ENCODE data around the gene QRICH1. TPM values are rescaled to one million over a fixed set of nuclear protein-coding genes. Genes with fewer than 3 reads are reported as not detected.
A peak's percentile ranks its signal among the peaks of the same experiment; 100 is the strongest.

QRICH1 gene
- total and polyA plus RNA-seq, 2 of the 4 experiments (the other 2 are of a cell fraction) = 62.7 to 77.3 TPM

DNA sequence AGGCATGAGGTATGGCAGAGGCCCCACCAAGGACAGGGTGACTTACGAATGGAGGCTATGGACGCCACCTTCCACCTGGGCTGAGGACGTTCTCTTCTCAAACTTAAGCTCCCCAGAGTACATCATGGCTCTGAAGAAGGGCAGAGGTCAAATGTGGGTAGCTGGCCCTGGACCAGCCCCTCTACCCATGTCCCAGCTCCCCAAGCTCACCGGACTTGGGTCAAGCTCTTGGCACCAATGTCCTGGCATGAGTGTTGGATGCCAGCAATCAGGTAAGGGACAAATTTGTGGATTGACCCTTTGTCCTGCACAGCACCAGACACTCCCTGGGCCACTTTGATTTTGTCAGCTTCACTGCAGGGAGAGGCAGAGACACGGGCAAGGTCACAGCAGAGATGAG lies 69.4 kb downstream of the QRICH1 start:
- Histone ChIP-seq H2BK15ac (ENCODE audit: low read depth, low read length) (no peak overlapping the region), H3K79me1 (ENCODE audit: low read depth in 1 of 2, low read length in 2 of 2) (peaks cover 39 to 82% of the 10 kb centered on the region in 2 experiments), H3K14ac (replicated peaks; ENCODE audit: low read depth, low read length) (no peak overlapping the region), H3K23ac (ENCODE audit: low read depth, low read length) (no peak overlapping the region), H3K4me1 (ENCODE audit: control insufficient read depth, insufficient read depth, low read length) (peaks cover 9% of the 10 kb centered on the region), H2BK20ac (ENCODE audit: low read depth, low read length) (no peak overlapping the region), H3K27me3 (ENCODE audit: control insufficient read depth, insufficient read depth, low read length) (no peaks in the 10 kb centered on the region), H3K4ac (ENCODE audit: low read depth, low read length) (no peak overlapping the region), H3K9me1 (ENCODE audit: insufficient read depth, low read length) (peaks cover 32% of the 10 kb centered on the region), H3K18ac (ENCODE audit: low read depth, low read length) (no peak overlapping the region), H2BK5ac (ENCODE audit: low read depth, low read length, poor library complexity, severe bottlenecking) (no peak overlapping the region), H2AK9ac (replicated peaks; ENCODE audit: low read depth, low read length, poor library complexity) (peak overlapping the region; percentile 35), H2AK5ac (ENCODE audit: low read depth, low read length) (no peak overlapping the region), H4K91ac (ENCODE audit: insufficient read depth, low read depth, low read length) (no peak overlapping the region), H2AFZ (replicated peaks; ENCODE audit: low read length, poor library complexity) (no peak overlapping the region), H3K36me3 (ENCODE audit: control insufficient read depth, insufficient read depth, low read length) (peaks cover 38% of the 10 kb centered on the region), H3K4me2 (ENCODE audit: low read depth, low read length) (no peak overlapping the region), H3K4me3 (ENCODE audit: insufficient read depth, low read depth, low read length) (no peak overlapping the region), H4K20me1 (ENCODE audit: insufficient read depth, low read length) (peaks cover 20% of the 10 kb centered on the region), H3K9ac (ENCODE audit: low read depth, low read length) (no peak overlapping the region), H2BK120ac (ENCODE audit: low read depth, low read length) (no peak overlapping the region), H4K5ac (ENCODE audit: low read depth, low read length) (no peak overlapping the region), H3K56ac (ENCODE audit: extremely low read depth, insufficient read depth, low read length) (no peak overlapping the region), H4K8ac (ENCODE audit: low read depth in 2 of 2, low read length in 2 of 2) (no peak overlapping the region), H3K9me3 (ENCODE audit: control insufficient read depth, insufficient read depth, low read length) (no peaks in the 10 kb centered on the region), H3K27ac (ENCODE audit: insufficient read depth, low read length) (no peak overlapping the region)
- CTCF ChIA-PET = no interaction called here
- in situ Hi-C loops (cut with MboI; ENCODE audit: low sequenced_read_pairs) (no loop called here), intact Hi-C loops (cut with micrococcal nuclease) (loop anchor here (5.0 kb wide), 1 partner anchor 68 kb away; the partner anchor contains the start of gene QRICH1), dilution Hi-C loops (cut with HindIII; ENCODE audit: low sequenced_read_pairs, unreplicated experiment) (no loop called here)
- no TSS peak for BruUV-seq (replicated peaks)
- ATAC-seq (ENCODE audit: low read depth) (no peak), DNase-seq (no peak)
- 100% methylated on average over 2 of the region's 5 CpGs; no CpG with 5 or more reads in 1 of the 2 experiments for WGBS, 2 experiments (ENCODE audit: extremely low coverage in 2 of 2, insufficient read length in 1 of 2)
- POLR2A ChIA-PET (ENCODE audit: unreplicated experiment) = no interaction called here
- TF ChIP-seq USF2 (IDR thresholded peaks at IDR 0.05; ENCODE audit: low read depth, low read length) (no peak), CHD1 (IDR thresholded peaks at IDR 0.05; ENCODE audit: low read depth, low read length) (no peak), RAD21 (IDR thresholded peaks at IDR 0.05; ENCODE audit: low read length) (no peak), MAFK (IDR thresholded peaks at IDR 0.05; ENCODE audit: low read depth, low read length) (no peak), RCOR1 (IDR thresholded peaks at IDR 0.05; ENCODE audit: insufficient replicate concordance, low read length) (no peak), SMC3 (IDR thresholded peaks at IDR 0.05; ENCODE audit: low read depth, low read length) (no peak), MAZ (IDR thresholded peaks at IDR 0.05; ENCODE audit: borderline replicate concordance, low read depth, low read length) (no peak), POLR2A (IDR thresholded peaks at IDR 0.05; ENCODE audit: low read depth, low read length) (no peak; the same call in 1 of the 2 replicates), RFX5 (IDR thresholded peaks at IDR 0.05; ENCODE audit: low read depth, low read length) (no peak), NFE2L2 (IDR thresholded peaks at IDR 0.05; ENCODE audit: low read depth, low read length) (no peak), MXI1 (IDR thresholded peaks at IDR 0.05; ENCODE audit: borderline replicate concordance, low read depth, low read length) (no peak)
- TF ChIP-seq, protein P1, sequence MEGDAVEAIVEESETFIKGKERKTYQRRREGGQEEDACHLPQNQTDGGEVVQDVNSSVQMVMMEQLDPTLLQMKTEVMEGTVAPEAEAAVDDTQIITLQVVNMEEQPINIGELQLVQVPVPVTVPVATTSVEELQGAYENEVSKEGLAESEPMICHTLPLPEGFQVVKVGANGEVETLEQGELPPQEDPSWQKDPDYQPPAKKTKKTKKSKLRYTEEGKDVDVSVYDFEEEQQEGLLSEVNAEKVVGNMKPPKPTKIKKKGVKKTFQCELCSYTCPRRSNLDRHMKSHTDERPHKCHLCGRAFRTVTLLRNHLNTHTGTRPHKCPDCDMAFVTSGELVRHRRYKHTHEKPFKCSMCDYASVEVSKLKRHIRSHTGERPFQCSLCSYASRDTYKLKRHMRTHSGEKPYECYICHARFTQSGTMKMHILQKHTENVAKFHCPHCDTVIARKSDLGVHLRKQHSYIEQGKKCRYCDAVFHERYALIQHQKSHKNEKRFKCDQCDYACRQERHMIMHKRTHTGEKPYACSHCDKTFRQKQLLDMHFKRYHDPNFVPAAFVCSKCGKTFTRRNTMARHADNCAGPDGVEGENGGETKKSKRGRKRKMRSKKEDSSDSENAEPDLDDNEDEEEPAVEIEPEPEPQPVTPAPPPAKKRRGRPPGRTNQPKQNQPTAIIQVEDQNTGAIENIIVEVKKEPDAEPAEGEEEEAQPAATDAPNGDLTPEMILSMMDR (conservative IDR thresholded peaks at IDR 0.05; ENCODE audit: low read depth, low read length) = no peak
